ENCODE results near the gene ERC2.

The ERC2 gene

DNA sequence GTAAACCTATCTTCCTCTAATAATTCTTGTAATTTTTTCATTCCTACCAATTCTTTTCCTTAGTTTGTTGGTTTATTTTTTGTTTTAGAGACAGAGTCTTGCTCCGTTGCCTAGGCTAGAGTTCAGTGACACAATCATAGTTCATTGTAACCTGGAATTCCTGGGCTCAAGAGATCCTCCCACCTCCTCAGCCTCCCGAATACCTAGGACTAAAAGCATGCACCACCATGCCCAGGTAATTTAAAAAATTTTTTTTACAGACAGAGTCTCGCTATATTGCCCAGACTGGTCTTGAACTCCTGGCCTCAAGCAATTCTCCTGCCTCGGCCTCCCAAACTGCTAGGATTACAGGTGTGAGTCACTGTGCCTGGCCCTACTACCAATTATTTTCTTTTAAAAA, 220.2 kb downstream of the ERC2 start:
- ATAC-seq (ENCODE audit: low read depth) (no peak), DNase-seq (ENCODE audit: low spot score) (no peak)
- Histone ChIP-seq H3K27ac (ENCODE audit: poor library complexity, severe bottlenecking) (no peak overlapping the region), H3K36me3 (ENCODE audit: low read depth) (no peaks in the 10 kb centered on the region), H3K4me1 (ENCODE audit: insufficient read depth, poor library complexity, severe bottlenecking) (no peaks in the 10 kb centered on the region), H3K27me3 (ENCODE audit: insufficient read depth, poor library complexity, severe bottlenecking) (no peaks in the 10 kb centered on the region), H3K4me3 (ENCODE audit: severe bottlenecking) (no peak overlapping the region), H3K9me3 (ENCODE audit: severe bottlenecking) (no peaks in the 10 kb centered on the region)
- no peak for TF ChIP-seq CTCF (IDR thresholded peaks at IDR 0.05; ENCODE audit: poor library complexity, severe bottlenecking)

GRCh38 chr3:56238299-56238698, 230.0 kb downstream of the ERC2 start:
- no peaks in the 10 kb centered on the region for H3K36me3 ChIP-seq (ENCODE audit: low read depth)
- H3K27ac ChIP-seq (ENCODE audit: poor library complexity, severe bottlenecking): no peak overlapping the region
- no peak overlapping the region for H3K4me3 ChIP-seq (ENCODE audit: severe bottlenecking)
- DNase-seq (ENCODE audit: low spot score) (no peak), ATAC-seq (ENCODE audit: low read depth) (no peak)
- no peaks in the 10 kb centered on the region for H3K4me1 ChIP-seq (ENCODE audit: insufficient read depth, poor library complexity, severe bottlenecking)
- TF ChIP-seq CTCF (IDR thresholded peaks at IDR 0.05; ENCODE audit: poor library complexity, severe bottlenecking): no peak
- H3K27me3 ChIP-seq (ENCODE audit: insufficient read depth, poor library complexity, severe bottlenecking): no peaks in the 10 kb centered on the region
- no peaks in the 10 kb centered on the region for H3K9me3 ChIP-seq (ENCODE audit: severe bottlenecking)

GRCh38 chr3:56233742-56234141, 234.5 kb downstream of the ERC2 start:
- no peak for ATAC-seq (ENCODE audit: low read depth)
- Histone ChIP-seq H3K27ac (ENCODE audit: poor library complexity, severe bottlenecking) (no peak overlapping the region), H3K27me3 (ENCODE audit: insufficient read depth, poor library complexity, severe bottlenecking) (peaks cover 2% of the 10 kb centered on the region), H3K4me3 (ENCODE audit: severe bottlenecking) (no peak overlapping the region), H3K4me1 (ENCODE audit: insufficient read depth, poor library complexity, severe bottlenecking) (no peaks in the 10 kb centered on the region), H3K9me3 (ENCODE audit: severe bottlenecking) (no peaks in the 10 kb centered on the region), H3K36me3 (ENCODE audit: low read depth) (no peaks in the 10 kb centered on the region)
- no peak for TF ChIP-seq CTCF (IDR thresholded peaks at IDR 0.05; ENCODE audit: poor library complexity, severe bottlenecking)
- no peak for DNase-seq (ENCODE audit: low spot score)

DNA sequence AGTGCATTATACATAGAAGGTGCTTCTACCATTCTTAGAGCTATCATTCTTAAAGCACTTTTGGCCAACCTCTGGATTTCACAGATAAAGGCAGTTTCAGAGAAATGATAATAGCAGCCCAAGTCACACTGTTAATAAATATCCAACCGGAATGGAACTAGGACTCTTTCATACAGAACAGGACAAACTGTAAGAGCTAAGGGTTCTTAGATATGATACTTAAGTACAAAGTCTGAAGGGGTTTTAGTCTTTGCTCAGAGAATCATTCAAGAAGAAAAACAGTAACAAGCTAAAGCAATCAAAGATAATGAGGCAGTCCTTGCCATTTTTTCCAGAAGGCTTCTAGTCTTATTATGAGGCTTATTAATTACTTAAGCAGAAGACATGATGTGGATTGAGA, 239.0 kb downstream of the ERC2 start:
- no peak overlapping the region for H3K4me3 ChIP-seq (ENCODE audit: severe bottlenecking)
- DNase-seq (ENCODE audit: low spot score) (no peak), ATAC-seq (ENCODE audit: low read depth) (no peak)
- TF ChIP-seq CTCF (IDR thresholded peaks at IDR 0.05; ENCODE audit: poor library complexity, severe bottlenecking): no peak
- no peaks in the 10 kb centered on the region for H3K36me3 ChIP-seq (ENCODE audit: low read depth)
- no peak overlapping the region for H3K27ac ChIP-seq (ENCODE audit: poor library complexity, severe bottlenecking)
- no peaks in the 10 kb centered on the region for H3K9me3 ChIP-seq (ENCODE audit: severe bottlenecking)
- no peaks in the 10 kb centered on the region for H3K4me1 ChIP-seq (ENCODE audit: insufficient read depth, poor library complexity, severe bottlenecking)
- H3K27me3 ChIP-seq (ENCODE audit: insufficient read depth, poor library complexity, severe bottlenecking): peaks cover 8% of the 10 kb centered on the region

DNA sequence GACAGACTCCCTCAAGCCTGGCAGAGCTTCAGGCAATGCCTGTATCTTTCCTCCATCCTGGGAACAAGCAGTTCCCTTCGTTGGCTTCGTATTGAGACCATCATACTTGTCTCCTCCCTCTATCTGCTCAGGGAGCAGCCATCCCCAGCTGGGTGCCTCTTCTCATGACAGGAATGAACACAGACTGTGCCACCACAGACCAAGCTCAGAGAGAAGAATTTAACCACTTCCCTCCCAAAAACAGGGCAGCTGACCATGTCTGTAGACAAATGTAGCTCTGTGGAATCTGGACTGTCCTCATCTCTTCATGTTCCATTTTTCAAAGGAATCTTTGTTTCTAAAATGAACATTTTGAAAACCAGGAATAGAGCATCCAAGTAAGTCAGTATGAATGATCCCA, 245.4 kb downstream of the ERC2 start:
- Histone ChIP-seq H3K4me1 (ENCODE audit: insufficient read depth, poor library complexity, severe bottlenecking) (no peaks in the 10 kb centered on the region), H3K4me3 (ENCODE audit: severe bottlenecking) (no peak overlapping the region), H3K27me3 (ENCODE audit: insufficient read depth, poor library complexity, severe bottlenecking) (peaks cover 5% of the 10 kb centered on the region), H3K9me3 (ENCODE audit: severe bottlenecking) (no peaks in the 10 kb centered on the region), H3K27ac (ENCODE audit: poor library complexity, severe bottlenecking) (no peak overlapping the region), H3K36me3 (ENCODE audit: low read depth) (no peaks in the 10 kb centered on the region)
- ATAC-seq (ENCODE audit: low read depth) (no peak), DNase-seq (ENCODE audit: low spot score) (no peak)
- TF ChIP-seq CTCF (IDR thresholded peaks at IDR 0.05; ENCODE audit: poor library complexity, severe bottlenecking): no peak

Data from RWPE2 (cell line).